Measurements from ENCODE around the gene ANO2.

ANO2 gene

GRCh38 chr12:5694759-5695409 lies 250.2 kb downstream of the ANO2 start (continued):
- TF ChIP-seq CREB5 (CRISPR knock-in tag; IDR thresholded peaks at IDR 0.05; ENCODE audit: low read depth) (no peak), ESRRG (CRISPR knock-in tag; IDR thresholded peaks at IDR 0.05) (no peak), TCF4 (CRISPR knock-in tag; IDR thresholded peaks at IDR 0.05; ENCODE audit: borderline replicate concordance) (no peak), GLIS3 (CRISPR knock-in tag; IDR thresholded peaks at IDR 0.05) (no peak)

GRCh38 chr12:5692850-5693249 lies 252.2 kb downstream of the ANO2 start:
- ATAC-seq: no peak
- no peak for TF ChIP-seq ZFP3 (CRISPR knock-in tag; IDR thresholded peaks at IDR 0.05)
- no peak for TF ChIP-seq ISL1 (CRISPR knock-in tag; IDR thresholded peaks at IDR 0.05)

- no peak for ATAC-seq
- TF ChIP-seq ZFP30 (CRISPR knock-in tag; IDR thresholded peaks at IDR 0.05): no peak
- TF ChIP-seq TSHZ2 (CRISPR knock-in tag; IDR thresholded peaks at IDR 0.05): no peak
- TF ChIP-seq ZNF70 (CRISPR knock-in tag; IDR thresholded peaks at IDR 0.05): no peak
- TF ChIP-seq ZNF565 (CRISPR knock-in tag; conservative IDR thresholded peaks at IDR 0.05; ENCODE audit: low read depth): no peak
- TF ChIP-seq PPARA (CRISPR knock-in tag; IDR thresholded peaks at IDR 0.05; ENCODE audit: borderline replicate concordance): no peak
- no peak for TF ChIP-seq POU6F1 (CRISPR knock-in tag; IDR thresholded peaks at IDR 0.05; ENCODE audit: borderline replicate concordance, low read depth)
- TF ChIP-seq PATZ1 (CRISPR knock-in tag; IDR thresholded peaks at IDR 0.05; ENCODE audit: borderline replicate concordance): no peak
- no peak for TF ChIP-seq ZFP3 (CRISPR knock-in tag; IDR thresholded peaks at IDR 0.05)
- no peak for TF ChIP-seq CREB5 (CRISPR knock-in tag; IDR thresholded peaks at IDR 0.05; ENCODE audit: low read depth)
- TF ChIP-seq CSRNP3 (CRISPR knock-in tag; IDR thresholded peaks at IDR 0.05): no peak
- no peak for TF ChIP-seq ARNTL (CRISPR knock-in tag; IDR thresholded peaks at IDR 0.05; ENCODE audit: borderline replicate concordance, low read depth)
These were observed 253.1 kb downstream of the ANO2 start for GRCh38 chr12:5691943-5692342.

GRCh38 chr12:5690240-5690639 lies 254.8 kb downstream of the ANO2 start:
- no peak for ATAC-seq
- TF ChIP-seq ZNF8 (CRISPR knock-in tag; IDR thresholded peaks at IDR 0.05) (no peak), ZFP30 (CRISPR knock-in tag; IDR thresholded peaks at IDR 0.05) (no peak), SNAI2 (CRISPR knock-in tag; IDR thresholded peaks at IDR 0.05) (no peak), RARB (CRISPR knock-in tag; IDR thresholded peaks at IDR 0.05) (no peak), TCF4 (CRISPR knock-in tag; IDR thresholded peaks at IDR 0.05; ENCODE audit: borderline replicate concordance) (no peak), TSHZ2 (CRISPR knock-in tag; IDR thresholded peaks at IDR 0.05) (no peak), PATZ1 (CRISPR knock-in tag; IDR thresholded peaks at IDR 0.05; ENCODE audit: borderline replicate concordance) (no peak), TOX (CRISPR knock-in tag; IDR thresholded peaks at IDR 0.05; ENCODE audit: borderline replicate concordance) (no peak), ARNTL (CRISPR knock-in tag; IDR thresholded peaks at IDR 0.05; ENCODE audit: borderline replicate concordance, low read depth) (no peak), ESRRG (CRISPR knock-in tag; IDR thresholded peaks at IDR 0.05) (no peak), ZFP3 (CRISPR knock-in tag; IDR thresholded peaks at IDR 0.05) (no peak), CSDC2 (CRISPR knock-in tag; IDR thresholded peaks at IDR 0.05) (no peak)

Measured in SK-N-SH treated with all-trans-retinoic acid at 6 μM for 48 hours (cell line).